Stimulated activated CD8-positive, alpha-beta memory T cell treated with anti-CD3 and anti-CD28 coated beads, Interleukin-2, amount 100 ng/mL, for 48 hours (primary cell): ENCODE results near the gene PRND.
"Not testable (repeated sequence)": the region's sequence is repeated elsewhere in the genome, so short reads cannot be mapped to it uniquely, and the experiment has no call there.

Experiments used
- DNase-seq, 2 donors: peaks; one replicate each; pipeline ENCODE4 v3.0.0-alpha.2; 2020; ENCODE audit warnings: low read depth in 2 of 2

Gene PRND

GRCh38 chr20:4708856-4709255 is 12.9 kb upstream of the PRND start:
- no peak for DNase-seq

GRCh38 chr20:4709261-4710105 is 12.2 kb upstream of the PRND start:
- DNase-seq = no peak

GRCh38 chr20:4710106-4710475 is 11.6 kb upstream of the PRND start:
- DNase-seq = no peak

- no peak for DNase-seq
Measured at GRCh38 chr20:4711511-4711910, 10.2 kb upstream of the PRND start.

GRCh38 chr20:4713401-4713800 is 8.3 kb upstream of the PRND start:
- no peak for DNase-seq

- DNase-seq = no peak
Measured at GRCh38 chr20:4714818-4715217, 6.9 kb upstream of the PRND start.

GRCh38 chr20:4717816-4718570 is 3.7 kb upstream of the PRND start:
- no peak for DNase-seq

- DNase-seq = no peak
Measured at GRCh38 chr20:4719190-4719589, 2.5 kb upstream of the PRND start.

- DNase-seq = peak; percentile 48 to 58
Measured at GRCh38 chr20:4720041-4720976, 1.4 kb upstream of the PRND start.

GRCh38 chr20:4720977-4721349 is 746 bp upstream of the PRND start:
- DNase-seq = no peak

GRCh38 chr20:4722571-4722970 is 862 bp downstream of the PRND start:
- DNase-seq = no peak

- no peak for DNase-seq
Measured at GRCh38 chr20:4722993-4723392, 1.3 kb downstream of the PRND start.

- DNase-seq = not testable (repeated sequence)
Measured at GRCh38 chr20:4723553-4723952, 1.8 kb downstream of the PRND start.

- DNase-seq = no peak
Measured at GRCh38 chr20:4724459-4725262, 3.0 kb downstream of the PRND start.

- DNase-seq = no peak
Measured at GRCh38 chr20:4725263-4725550, 3.5 kb downstream of the PRND start.

- peak in 1 of 2 donors; percentile 4 for DNase-seq
Measured at GRCh38 chr20:4726710-4727397, 5.1 kb downstream of the PRND start.

- DNase-seq = no peak
Measured at GRCh38 chr20:4728120-4728760, 6.5 kb downstream of the PRND start.

GRCh38 chr20:4729265-4729664 is 7.6 kb downstream of the PRND start:
- DNase-seq = peak in 1 of 2 donors; percentile 3

- DNase-seq = no peak
Measured at GRCh38 chr20:4730780-4731179, 9.1 kb downstream of the PRND start.

GRCh38 chr20:4736875-4737274 is 15.2 kb downstream of the PRND start:
- DNase-seq = no peak
